KOPT-K1 (cell line): Measurements from ENCODE around the gene SOD3.

Experiments
- H3K27ac ChIP-seq: fragments of 200-600 bp; sonication (generic); 2 replicates; pipeline ENCODE4 v1.5.1; 2016; ENCODE audit warnings: antibody characterized with exemption, mild to moderate bottlenecking, low read depth, low read length; ENCODE audit not compliant: poor library complexity, severe bottlenecking
- H3K36me3 ChIP-seq: fragments of 200-600 bp; sonication (generic); 2 replicates; pipeline ENCODE4 v1.5.1; 2017; ENCODE audit warnings: antibody characterized with exemption, mild to moderate bottlenecking, low read length, moderate library complexity; ENCODE audit not compliant: insufficient read depth
- H3K9me3 ChIP-seq: fragments of 200-600 bp; sonication (generic); 2 replicates; pipeline ENCODE4 v1.5.1; 2017; ENCODE audit warnings: antibody characterized with exemption, low read length, mild to moderate bottlenecking; ENCODE audit not compliant: insufficient read depth, poor library complexity, severe bottlenecking

The SOD3 gene

GRCh38 chr4:24792552-24792951, 2.8 kb upstream of the SOD3 start:
- no peaks in the 10 kb centered on the region for H3K36me3 ChIP-seq
- H3K9me3 ChIP-seq: no peaks in the 10 kb centered on the region

GRCh38 chr4:24793219-24794005, 2.0 kb upstream of the SOD3 start:
- Histone ChIP-seq H3K9me3 (no peaks in the 10 kb centered on the region), H3K36me3 (no peaks in the 10 kb centered on the region), H3K27ac (no peak overlapping the region)

More at GRCh38 chr4:24792552-24792951, 2.8 kb upstream of the SOD3 start:
- no peak overlapping the region for H3K27ac ChIP-seq

GRCh38 chr4:24794051-24794450, 1.3 kb upstream of the SOD3 start:
- no peaks in the 10 kb centered on the region for H3K36me3 ChIP-seq
- H3K9me3 ChIP-seq: no peaks in the 10 kb centered on the region
- no peak overlapping the region for H3K27ac ChIP-seq

- Histone ChIP-seq H3K36me3 (no peaks in the 10 kb centered on the region), H3K27ac (no peak overlapping the region), H3K9me3 (no peaks in the 10 kb centered on the region)
Observed at GRCh38 chr4:24794480-24794879, 893 bp upstream of the SOD3 start.

GRCh38 chr4:24795666-24796381, 451 bp downstream of the SOD3 start:
- no peaks in the 10 kb centered on the region for H3K36me3 ChIP-seq
- peaks cover 4% of the 10 kb centered on the region for H3K9me3 ChIP-seq
- H3K27ac ChIP-seq: no peak overlapping the region

- Histone ChIP-seq H3K9me3 (peaks cover 4% of the 10 kb centered on the region), H3K27ac (no peak overlapping the region), H3K36me3 (no peaks in the 10 kb centered on the region)
Observed at GRCh38 chr4:24796620-24797019, 1.2 kb downstream of the SOD3 start.

GRCh38 chr4:24798036-24798610, 2.8 kb downstream of the SOD3 start:
- H3K36me3 ChIP-seq: no peaks in the 10 kb centered on the region
- H3K9me3 ChIP-seq: peaks cover 4% of the 10 kb centered on the region
- H3K27ac ChIP-seq: no peak overlapping the region

- no peak overlapping the region for H3K27ac ChIP-seq
- peaks cover 4% of the 10 kb centered on the region for H3K9me3 ChIP-seq
- H3K36me3 ChIP-seq: no peaks in the 10 kb centered on the region
Observed at GRCh38 chr4:24799196-24799543, 3.8 kb downstream of the SOD3 start.

GRCh38 chr4:24799544-24800324, 4.4 kb downstream of the SOD3 start:
- Histone ChIP-seq H3K9me3 (peaks cover 4% of the 10 kb centered on the region), H3K27ac (no peak overlapping the region), H3K36me3 (no peaks in the 10 kb centered on the region)

GRCh38 chr4:24800325-24800895, 5.0 kb downstream of the SOD3 start:
- H3K27ac ChIP-seq: no peak overlapping the region
- peaks cover 4% of the 10 kb centered on the region for H3K9me3 ChIP-seq
- H3K36me3 ChIP-seq: no peaks in the 10 kb centered on the region

GRCh38 chr4:24801136-24801855, 5.9 kb downstream of the SOD3 start:
- no peak overlapping the region for H3K27ac ChIP-seq
- peaks cover 4% of the 10 kb centered on the region for H3K9me3 ChIP-seq
- H3K36me3 ChIP-seq: no peaks in the 10 kb centered on the region

GRCh38 chr4:24802648-24803047, 7.3 kb downstream of the SOD3 start:
- Histone ChIP-seq H3K9me3 (peaks cover 4% of the 10 kb centered on the region), H3K36me3 (no peaks in the 10 kb centered on the region), H3K27ac (no peak overlapping the region)

- Histone ChIP-seq H3K27ac (no peak overlapping the region), H3K36me3 (no peaks in the 10 kb centered on the region), H3K9me3 (peaks cover 3% of the 10 kb centered on the region)
Observed at GRCh38 chr4:24805067-24805466, 9.7 kb downstream of the SOD3 start.

GRCh38 chr4:24805566-24805965, 10.2 kb downstream of the SOD3 start:
- H3K9me3 ChIP-seq: no peaks in the 10 kb centered on the region
- H3K36me3 ChIP-seq: no peaks in the 10 kb centered on the region
- no peak overlapping the region for H3K27ac ChIP-seq
